HEK293T (cell line): ENCODE measurements around the gene PXDN.
"Not testable (repeated sequence)": the region's sequence is repeated elsewhere in the genome, so short reads cannot be mapped to it uniquely, and the experiment has no call there.

ENCODE experiments used
- CTCF ChIA-PET: fragments of 350-600 bp; formaldehyde crosslinking; extraction: SDS; loops from one replicate; lab custom pipeline; 2021; ENCODE audit warnings: antibody characterized with exemption, inconsistent platforms; lab: Yijun Ruan, JAX
- POLR2A ChIA-PET: fragments of 350-600 bp; formaldehyde crosslinking; extraction: SDS; loops from one replicate; lab custom pipeline; 2020; ENCODE audit warnings: antibody characterized with exemption, inconsistent platforms; lab: Yijun Ruan, JAX
- DNase-seq: peaks from one replicate; pipeline ENCODE4 v3.0.0; 2012; ENCODE audit warnings: mixed read lengths; ENCODE audit errors: extremely low spot score
- ARNT ChIP-seq: fragments of 450-650 bp; IDR thresholded peaks from 2 replicates; pipeline ENCODE4 v1.6.1; 2017; ENCODE audit warnings: mild to moderate bottlenecking
- BHLHE40 ChIP-seq: fragments of 450-650 bp; IDR thresholded peaks from 2 replicates; pipeline ENCODE4 v1.6.1; 2016; ENCODE audit warnings: mild to moderate bottlenecking, moderate library complexity, borderline replicate concordance
- CTBP1 ChIP-seq: fragments of 450-650 bp; IDR thresholded peaks from 2 replicates; pipeline ENCODE4 v1.6.1; 2016; ENCODE audit warnings: borderline replicate concordance
- ELF4 ChIP-seq: fragments of 450-650 bp; IDR thresholded peaks from 2 replicates; pipeline ENCODE4 v1.6.1; 2017; ENCODE audit warnings: antibody characterized with exemption
- FOXA1 ChIP-seq: fragments of 450-650 bp; IDR thresholded peaks from 2 replicates; pipeline ENCODE4 v1.6.1; 2016; ENCODE audit warnings: mild to moderate bottlenecking
- FOXK2 ChIP-seq: fragments of 450-650 bp; IDR thresholded peaks from 2 replicates; pipeline ENCODE4 v1.6.1; 2016; ENCODE audit warnings: mild to moderate bottlenecking
- FOXM1 ChIP-seq: fragments of 450-650 bp; IDR thresholded peaks from 2 replicates; pipeline ENCODE4 v1.6.1; 2017; ENCODE audit warnings: mild to moderate bottlenecking, borderline replicate concordance
- HDGF ChIP-seq: fragments of 450-650 bp; IDR thresholded peaks from 2 replicates; pipeline ENCODE4 v1.6.1; 2017; ENCODE audit warnings: antibody characterized with exemption, borderline replicate concordance
- L3MBTL2 ChIP-seq: fragments of 450-650 bp; conservative IDR thresholded peaks from 2 replicates; pipeline ENCODE4 v1.6.1; 2016; ENCODE audit warnings: mild to moderate bottlenecking
- LEF1 ChIP-seq: fragments of 450-650 bp; IDR thresholded peaks from 2 replicates; pipeline ENCODE4 v1.6.1; 2017; ENCODE audit warnings: mild to moderate bottlenecking, borderline replicate concordance
- NFRKB ChIP-seq: fragments of 450-650 bp; IDR thresholded peaks from 2 replicates; pipeline ENCODE4 v1.6.1; 2016; ENCODE audit warnings: mild to moderate bottlenecking, moderate library complexity
- SP1 ChIP-seq: fragments of 450-650 bp; IDR thresholded peaks from 2 replicates; pipeline ENCODE4 v1.6.1; 2017
- SUZ12 ChIP-seq: fragments of 450-650 bp; IDR thresholded peaks from 2 replicates; pipeline ENCODE4 v1.6.1; 2016; ENCODE audit warnings: mild to moderate bottlenecking
- TARDBP ChIP-seq: fragments of 450-650 bp; IDR thresholded peaks from 2 replicates; pipeline ENCODE4 v1.6.1; 2016
- ZNF384 ChIP-seq: fragments of 450-650 bp; IDR thresholded peaks from 2 replicates; pipeline ENCODE4 v1.6.1; 2016
- TF ChIP-seq, protein P1 (sequence below): fragments of 450-650 bp; IDR thresholded peaks from 2 replicates; pipeline ENCODE4 v1.6.1; 2016

The PXDN gene

GRCh38 chr2:1784087-1784486 is 39.8 kb upstream of the PXDN start:
- DNase-seq: no peak
- ChIA-PET POLR2A (no interaction called here), CTCF (interaction anchor here (1.2 kb wide), 1 partner anchor 15 kb away, joined by 5 read pairs; no protein-coding TSS in a partner anchor)

DNA sequence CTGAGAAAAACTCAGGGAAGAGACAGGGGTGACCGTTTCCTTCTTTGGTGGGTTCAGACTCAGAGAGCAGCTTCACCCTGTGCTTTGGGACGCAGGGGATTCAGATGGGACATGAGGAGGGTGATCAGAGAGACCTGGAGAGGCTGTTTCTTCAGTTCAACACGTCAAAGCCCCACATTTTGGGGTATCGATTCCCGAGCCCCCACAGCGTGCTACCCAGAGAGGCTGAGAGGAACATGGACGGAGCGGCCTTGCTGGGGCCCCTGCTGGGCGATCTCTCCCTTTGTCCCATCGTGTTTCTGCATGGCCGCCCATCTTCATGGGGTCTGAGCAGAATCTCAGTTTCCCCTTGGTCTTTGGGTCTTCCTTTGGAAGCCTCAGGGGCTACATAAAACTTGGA is 38.2 kb upstream of the PXDN start:
- TF ChIP-seq NFRKB: no peak
- TF ChIP-seq ELF4: no peak
- no peak for DNase-seq
- ChIA-PET CTCF (interaction anchor here (0.6 kb wide), 1 partner anchor 9 kb away, joined by 3 read pairs; no protein-coding TSS in a partner anchor), POLR2A (no interaction called here)

More at GRCh38 chr2:1784087-1784486, 39.8 kb upstream of the PXDN start:
- TF ChIP-seq SP1 (no peak), BHLHE40 (no peak), SUZ12 (no peak), ARNT (no peak), FOXM1 (no peak), ZNF384 (no peak), LEF1 (no peak), CTBP1 (no peak), TARDBP (no peak), FOXK2 (no peak), NFRKB (no peak)
- TF ChIP-seq, protein P1, sequence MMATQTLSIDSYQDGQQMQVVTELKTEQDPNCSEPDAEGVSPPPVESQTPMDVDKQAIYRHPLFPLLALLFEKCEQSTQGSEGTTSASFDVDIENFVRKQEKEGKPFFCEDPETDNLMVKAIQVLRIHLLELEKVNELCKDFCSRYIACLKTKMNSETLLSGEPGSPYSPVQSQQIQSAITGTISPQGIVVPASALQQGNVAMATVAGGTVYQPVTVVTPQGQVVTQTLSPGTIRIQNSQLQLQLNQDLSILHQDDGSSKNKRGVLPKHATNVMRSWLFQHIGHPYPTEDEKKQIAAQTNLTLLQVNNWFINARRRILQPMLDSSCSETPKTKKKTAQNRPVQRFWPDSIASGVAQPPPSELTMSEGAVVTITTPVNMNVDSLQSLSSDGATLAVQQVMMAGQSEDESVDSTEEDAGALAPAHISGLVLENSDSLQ: no peak

- TF ChIP-seq SP1 (no peak), L3MBTL2 (no peak), ARNT (no peak), CTBP1 (no peak), FOXK2 (no peak), FOXM1 (no peak), LEF1 (no peak), BHLHE40 (no peak), NFRKB (no peak), HDGF (no peak), ELF4 (no peak), ZNF384 (no peak)
- TF ChIP-seq, protein P1: no peak
- DNase-seq: no peak
- CTCF ChIA-PET: interaction anchor here (0.9 kb wide), 1 partner anchor 12 kb away, joined by 3 read pairs; no protein-coding TSS in a partner anchor
- POLR2A ChIA-PET: no interaction called here
Measured at GRCh38 chr2:1781291-1782080, 37.2 kb upstream of the PXDN start.

DNA sequence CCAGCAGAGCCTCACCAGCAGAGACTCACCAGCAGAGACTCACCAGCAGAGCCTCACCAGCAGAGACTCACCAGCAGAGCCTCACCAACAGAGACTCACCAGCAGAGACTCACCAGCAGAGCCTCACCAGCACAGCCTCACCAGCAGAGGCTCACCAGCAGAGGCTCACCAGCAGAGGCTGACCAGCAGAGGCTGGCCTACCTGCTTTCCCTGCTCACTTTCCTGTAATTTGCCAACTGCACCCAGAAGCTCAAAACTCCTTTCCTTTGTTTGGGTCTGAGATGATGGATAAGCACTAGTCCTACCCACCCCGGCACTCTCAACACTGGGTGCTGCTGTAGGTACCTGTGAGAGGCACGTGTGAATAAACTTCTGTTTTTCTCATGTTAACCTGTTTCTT is 36.4 kb upstream of the PXDN start:
- CTCF ChIA-PET: interaction anchor here (0.9 kb wide), 1 partner anchor 11 kb away, joined by 3 read pairs; no protein-coding TSS in a partner anchor
- no peak for DNase-seq
- POLR2A ChIA-PET: no interaction called here
- TF ChIP-seq SP1 (no peak), SUZ12 (no peak)

- CTCF ChIA-PET, POLR2A ChIA-PET, DNase-seq: not testable (repeated sequence)
Measured at GRCh38 chr2:1780054-1780453, 35.7 kb upstream of the PXDN start.

DNA sequence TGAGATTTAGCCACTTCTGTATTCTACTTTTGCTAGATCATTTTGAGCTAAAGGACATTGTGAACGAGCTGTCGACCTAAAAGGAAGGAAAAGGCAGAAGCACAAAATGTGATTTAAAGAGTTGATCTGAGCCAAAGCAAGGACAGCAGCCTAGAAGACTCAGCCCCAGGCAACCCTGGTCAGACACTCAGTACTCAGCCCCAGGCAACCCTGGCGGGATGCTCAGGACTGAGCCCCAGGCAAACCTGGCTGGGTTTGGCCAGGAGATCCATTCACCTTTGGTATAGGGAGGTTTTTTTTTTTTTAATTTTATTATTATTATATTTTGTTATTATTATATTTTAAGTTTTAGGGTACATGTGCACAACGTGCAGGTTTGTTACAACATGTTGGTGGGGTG is 34.3 kb upstream of the PXDN start:
- ChIA-PET POLR2A (no interaction called here), CTCF (no interaction called here)
- no peak for DNase-seq
- no peak for TF ChIP-seq FOXK2
- no peak for TF ChIP-seq HDGF
- no peak for TF ChIP-seq SP1
- no peak for TF ChIP-seq FOXM1
- no peak for TF ChIP-seq ZNF384
- no peak for TF ChIP-seq ARNT
- TF ChIP-seq FOXA1: no peak
- TF ChIP-seq L3MBTL2: no peak
- no peak for TF ChIP-seq LEF1
- TF ChIP-seq, protein P1: no peak
- TF ChIP-seq ELF4: no peak
- TF ChIP-seq BHLHE40: no peak
- no peak for TF ChIP-seq TARDBP
- TF ChIP-seq NFRKB: no peak
- no peak for TF ChIP-seq CTBP1
- TF ChIP-seq SUZ12: no peak

DNA sequence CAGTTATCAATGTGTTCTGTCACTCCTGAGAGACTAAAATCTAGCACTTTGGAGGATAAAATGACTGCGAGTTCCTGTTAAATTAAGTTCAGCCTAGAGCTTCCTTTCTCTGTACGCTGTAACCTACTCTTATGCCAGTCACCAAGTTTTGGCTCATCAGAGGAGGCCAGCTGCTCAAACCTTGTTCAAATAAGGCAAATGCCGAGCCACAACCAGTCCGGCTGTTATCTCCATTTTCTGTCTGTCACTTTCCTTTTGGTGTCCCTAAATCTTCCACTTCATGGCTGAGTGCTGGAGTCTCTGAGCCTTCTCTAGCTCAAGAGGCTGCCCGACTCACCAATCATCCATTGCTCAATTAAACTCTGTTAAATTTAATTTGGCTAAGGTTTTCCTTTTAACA is 33.5 kb upstream of the PXDN start:
- ChIA-PET POLR2A (no interaction called here), CTCF (interaction anchor here (1.3 kb wide), 1 partner anchor 27 kb away, joined by 3 read pairs; no protein-coding TSS in a partner anchor)
- no peak for DNase-seq
- TF ChIP-seq, protein P1: no peak
- TF ChIP-seq ZNF384 (no peak), BHLHE40 (no peak), CTBP1 (no peak), ARNT (no peak), ELF4 (no peak), FOXK2 (no peak), SP1 (no peak), NFRKB (no peak), FOXA1 (no peak), TARDBP (no peak), SUZ12 (no peak), L3MBTL2 (no peak), LEF1 (no peak), HDGF (no peak), FOXM1 (no peak)
